Testis (tissue), 3 donors: ENCODE results near the gene NHLRC2. TPM values are rescaled to one million over a fixed set of nuclear protein-coding genes. Genes with fewer than 3 reads are reported as not detected.
A peak's percentile ranks its signal among the peaks of the same experiment; 100 is the strongest.

ENCODE experiments used
- DNase-seq: peaks from one replicate; pipeline ENCODE4 v3.0.0-alpha.2; 2019
- H3K27ac ChIP-seq, 2 donors: fragments of 200-600 bp; sonication (generic); one replicate each; pipeline ENCODE4 v1.5.1; 2019
- H3K27me3 ChIP-seq: fragments of 200-600 bp; sonication (generic); one replicate; pipeline ENCODE4 v1.5.1; 2019
- H3K36me3 ChIP-seq: fragments of 200-600 bp; sonication (generic); one replicate; pipeline ENCODE4 v1.5.1; 2017; ENCODE audit warnings: low read depth; ENCODE audit errors: missing control alignments
- H3K4me1 ChIP-seq: fragments of 200-600 bp; sonication (generic); one replicate; pipeline ENCODE4 v1.5.1; 2019
- H3K4me3 ChIP-seq, 2 donors: fragments of 200-600 bp; sonication (generic); one replicate each; pipeline ENCODE4 v1.5.1; 2017 to 2019
- H3K9me3 ChIP-seq: fragments of 200-600 bp; sonication (generic); one replicate; pipeline ENCODE4 v1.5.1; 2017
- POLR2A ChIP-seq: fragments of 450-650 bp; IDR thresholded peaks from one replicate; pipeline ENCODE4 v1.6.1; 2017; ENCODE audit warnings: antibody characterized with exemption, mild to moderate bottlenecking, moderate library complexity
- WGBS, 2 donors: methylation state at CpG; one replicate each; pipeline ENCODE4 v1.1.5; 2018; 5-methylcytosine and 5-hydroxymethylcytosine counted together
- intact Hi-C: fragments of 100-400 bp; cut with DNase I; formaldehyde crosslinking; loops from one replicate; pipeline ENCODE4 v1.15.1; 2023; ENCODE audit warnings: low total_unique reads
- polyA plus RNA-seq: library from polyadenylated mRNA; stranded (reverse); fragments of 350-450 nt; fragmentation: Illumina TruSeq; extraction: RNeasy Lipid Tissue Mini Kit (QIAGEN cat#74804); gene quantifications from one replicate; pipeline ENCODE4 v1.2.3, GENCODE V29; 2014; ENCODE audit warnings: low read depth, low replicate concordance; ENCODE audit not compliant: insufficient read depth
- total RNA-seq, 2 donors: library from RNA; depleted of rRNA; stranded (reverse); fragments of >200 nt; gene quantifications; one replicate each; pipeline ENCODE4 v1.2.3, GENCODE V29; 2016
- TF ChIP-seq, protein P1 (sequence below), 3 experiments: fragments of 450-650 bp in 2 of 3; fragments of 200-600 bp in 1 of 3; sonication (generic) in 1 of 3; IDR thresholded peaks; one replicate each; pipeline ENCODE4 v1.5.1; 2016 to 2019; ENCODE audit warnings: antibody characterized with exemption in 3 of 3, mild to moderate bottlenecking in 2 of 3, moderate library complexity in 1 of 3

Gene NHLRC2
- total and polyA plus RNA-seq, 3 donors from 2014 or later: 8.7 to 37.7 (median 34.3) TPM

DNA sequence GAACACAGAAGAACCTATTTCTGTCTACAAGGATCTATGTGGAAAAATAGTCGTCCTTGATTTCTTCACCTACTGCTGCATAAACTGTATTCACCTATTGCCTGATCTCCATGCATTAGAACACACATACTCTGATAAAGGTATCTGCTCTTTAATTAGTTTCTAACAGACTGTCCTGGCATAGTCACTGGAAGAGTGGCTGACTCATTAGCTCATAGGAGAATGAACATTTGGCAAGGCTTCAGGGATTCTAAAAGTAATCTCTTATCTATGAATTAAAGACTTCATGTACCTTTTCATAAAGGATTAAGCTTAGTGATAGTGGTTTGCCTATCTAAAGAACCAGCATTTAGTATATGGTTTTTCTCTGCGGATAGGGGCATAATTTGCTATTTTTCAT is 4.1 kb downstream of the NHLRC2 start:
- Histone ChIP-seq H3K4me1 (peaks cover 16% of the 10 kb centered on the region), H3K36me3 (no peaks in the 10 kb centered on the region), H3K9me3 (no peaks in the 10 kb centered on the region), H3K4me3 (no peak overlapping the region), H3K27me3 (no peaks in the 10 kb centered on the region), H3K27ac (peak overlapping the region in 1 of 2 donors; percentile 18)
- WGBS, 2 donors: 59 to 70% methylated on average over 2 of the region's 2 CpGs
- TF ChIP-seq, protein P1, sequence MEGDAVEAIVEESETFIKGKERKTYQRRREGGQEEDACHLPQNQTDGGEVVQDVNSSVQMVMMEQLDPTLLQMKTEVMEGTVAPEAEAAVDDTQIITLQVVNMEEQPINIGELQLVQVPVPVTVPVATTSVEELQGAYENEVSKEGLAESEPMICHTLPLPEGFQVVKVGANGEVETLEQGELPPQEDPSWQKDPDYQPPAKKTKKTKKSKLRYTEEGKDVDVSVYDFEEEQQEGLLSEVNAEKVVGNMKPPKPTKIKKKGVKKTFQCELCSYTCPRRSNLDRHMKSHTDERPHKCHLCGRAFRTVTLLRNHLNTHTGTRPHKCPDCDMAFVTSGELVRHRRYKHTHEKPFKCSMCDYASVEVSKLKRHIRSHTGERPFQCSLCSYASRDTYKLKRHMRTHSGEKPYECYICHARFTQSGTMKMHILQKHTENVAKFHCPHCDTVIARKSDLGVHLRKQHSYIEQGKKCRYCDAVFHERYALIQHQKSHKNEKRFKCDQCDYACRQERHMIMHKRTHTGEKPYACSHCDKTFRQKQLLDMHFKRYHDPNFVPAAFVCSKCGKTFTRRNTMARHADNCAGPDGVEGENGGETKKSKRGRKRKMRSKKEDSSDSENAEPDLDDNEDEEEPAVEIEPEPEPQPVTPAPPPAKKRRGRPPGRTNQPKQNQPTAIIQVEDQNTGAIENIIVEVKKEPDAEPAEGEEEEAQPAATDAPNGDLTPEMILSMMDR (IDR thresholded peaks at IDR 0.05): no peak
- TF ChIP-seq POLR2A: no peak
- no peak for DNase-seq
- intact Hi-C loops: no loop called here

DNA sequence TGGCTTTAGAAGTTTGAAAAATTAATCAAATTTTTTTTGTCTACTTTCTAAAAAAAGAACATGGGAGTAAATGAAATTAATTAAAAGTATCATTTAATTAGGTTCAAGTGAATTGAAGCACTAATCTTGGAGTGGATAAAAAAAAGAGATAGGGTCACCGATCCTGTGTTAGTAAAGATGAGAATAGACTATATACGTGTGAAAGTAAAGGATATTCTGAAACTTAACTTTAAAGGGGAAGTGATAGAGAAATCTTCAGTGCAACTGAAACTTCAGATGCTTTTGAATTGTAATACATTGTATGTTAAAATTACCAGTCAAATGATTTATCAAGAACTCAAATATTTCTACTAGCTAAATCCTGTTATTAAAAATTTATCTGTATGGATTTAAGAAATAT is 4.8 kb downstream of the NHLRC2 start:
- TF ChIP-seq POLR2A: no peak
- TF ChIP-seq, protein P1 (IDR thresholded peaks at IDR 0.05): no peak
- Histone ChIP-seq H3K27me3 (no peaks in the 10 kb centered on the region), H3K36me3 (no peaks in the 10 kb centered on the region), H3K27ac (peak overlapping the region in 1 of 2 donors; percentile 18), H3K9me3 (no peaks in the 10 kb centered on the region), H3K4me1 (peaks cover 16% of the 10 kb centered on the region), H3K4me3 (no peak overlapping the region)
- intact Hi-C loops: no loop called here
- no peak for DNase-seq
- WGBS, 2 donors: 54 to 76% methylated on average over 2 of the region's 2 CpGs

DNA sequence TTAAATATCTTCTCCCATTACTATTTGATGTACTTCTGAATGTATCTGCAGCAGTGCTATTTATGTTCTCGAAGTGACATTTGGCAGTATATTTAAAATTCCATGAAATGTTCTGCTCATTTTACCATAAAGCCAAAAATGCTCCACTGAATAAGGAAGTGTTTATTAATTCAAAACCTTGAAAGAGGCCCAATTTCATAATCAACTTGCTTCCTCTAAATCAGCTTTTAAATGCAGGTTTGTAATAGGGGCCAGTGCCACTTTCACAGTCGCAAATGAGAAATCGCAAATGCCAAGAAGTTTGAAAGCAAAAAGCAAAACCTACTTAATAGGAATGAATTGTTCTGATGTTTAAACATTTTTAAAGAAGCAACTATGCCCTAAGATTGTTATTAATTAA is 11.4 kb downstream of the NHLRC2 start:
- 78 to 87% methylated on average over 3 of the region's 3 CpGs for WGBS, 2 donors
- Histone ChIP-seq H3K4me1 (no peaks in the 10 kb centered on the region), H3K27me3 (no peaks in the 10 kb centered on the region), H3K4me3 (no peak overlapping the region), H3K27ac (no peak overlapping the region), H3K9me3 (no peaks in the 10 kb centered on the region), H3K36me3 (no peaks in the 10 kb centered on the region)
- intact Hi-C loops: no loop called here
- no peak for DNase-seq
- TF ChIP-seq, protein P1 (IDR thresholded peaks at IDR 0.05): no peak
- no peak for TF ChIP-seq POLR2A

DNA sequence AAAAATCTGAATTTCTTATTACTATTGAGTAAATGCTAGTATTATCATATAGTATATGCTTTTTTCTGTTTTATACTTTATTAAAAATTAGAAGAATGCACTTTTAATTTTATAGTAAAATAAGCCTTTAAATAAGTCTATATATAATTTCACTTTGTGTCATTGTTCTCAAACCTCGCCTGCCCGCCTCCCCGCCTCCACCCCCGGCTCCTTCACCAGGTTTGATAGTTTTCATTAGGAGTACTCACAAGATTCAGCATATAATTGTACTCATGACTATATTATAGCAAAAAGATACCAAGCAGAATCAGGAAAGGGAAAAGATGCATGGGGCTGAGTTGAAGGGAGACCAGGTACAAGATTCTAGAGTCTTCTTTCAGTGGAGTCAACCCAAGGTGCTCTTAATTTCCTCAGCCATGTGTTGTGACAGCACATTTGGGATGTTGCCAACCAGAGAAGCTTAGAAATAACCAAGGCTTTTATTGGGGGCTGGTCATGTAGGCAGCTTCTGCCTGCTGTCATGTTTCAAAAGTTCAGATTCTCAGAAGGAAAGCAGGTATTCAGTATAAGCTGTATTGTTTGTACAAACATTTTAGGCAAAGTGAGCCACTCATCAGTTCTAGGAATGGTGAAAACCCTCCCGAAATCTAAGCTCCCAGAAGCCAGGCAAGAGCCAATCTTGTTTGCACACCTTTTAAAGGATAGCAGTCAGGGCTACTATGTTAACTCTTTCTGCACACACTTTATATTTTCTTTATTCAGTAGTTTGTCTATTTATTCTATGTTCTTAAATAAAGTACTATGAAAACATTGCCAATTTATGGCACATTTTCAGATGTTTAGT is 12.3 kb downstream of the NHLRC2 start:
- WGBS, 2 donors: 91 to 98% methylated on average over 5 of the region's 5 CpGs

More for the DNA sequence above, 12.3 kb downstream of the NHLRC2 start:
- H3K4me3 ChIP-seq: no peak overlapping the region
- TF ChIP-seq, protein P1 (IDR thresholded peaks at IDR 0.05): no peak
- no peak for TF ChIP-seq POLR2A
- intact Hi-C loops: no loop called here
- H3K27ac ChIP-seq: no peak overlapping the region
- DNase-seq: no peak
- H3K36me3 ChIP-seq: no peaks in the 10 kb centered on the region
- H3K9me3 ChIP-seq: no peaks in the 10 kb centered on the region
- no peaks in the 10 kb centered on the region for H3K27me3 ChIP-seq
- H3K4me1 ChIP-seq: no peaks in the 10 kb centered on the region
